ENCODE data around the gene MGAT2.

MGAT2 gene

DNA sequence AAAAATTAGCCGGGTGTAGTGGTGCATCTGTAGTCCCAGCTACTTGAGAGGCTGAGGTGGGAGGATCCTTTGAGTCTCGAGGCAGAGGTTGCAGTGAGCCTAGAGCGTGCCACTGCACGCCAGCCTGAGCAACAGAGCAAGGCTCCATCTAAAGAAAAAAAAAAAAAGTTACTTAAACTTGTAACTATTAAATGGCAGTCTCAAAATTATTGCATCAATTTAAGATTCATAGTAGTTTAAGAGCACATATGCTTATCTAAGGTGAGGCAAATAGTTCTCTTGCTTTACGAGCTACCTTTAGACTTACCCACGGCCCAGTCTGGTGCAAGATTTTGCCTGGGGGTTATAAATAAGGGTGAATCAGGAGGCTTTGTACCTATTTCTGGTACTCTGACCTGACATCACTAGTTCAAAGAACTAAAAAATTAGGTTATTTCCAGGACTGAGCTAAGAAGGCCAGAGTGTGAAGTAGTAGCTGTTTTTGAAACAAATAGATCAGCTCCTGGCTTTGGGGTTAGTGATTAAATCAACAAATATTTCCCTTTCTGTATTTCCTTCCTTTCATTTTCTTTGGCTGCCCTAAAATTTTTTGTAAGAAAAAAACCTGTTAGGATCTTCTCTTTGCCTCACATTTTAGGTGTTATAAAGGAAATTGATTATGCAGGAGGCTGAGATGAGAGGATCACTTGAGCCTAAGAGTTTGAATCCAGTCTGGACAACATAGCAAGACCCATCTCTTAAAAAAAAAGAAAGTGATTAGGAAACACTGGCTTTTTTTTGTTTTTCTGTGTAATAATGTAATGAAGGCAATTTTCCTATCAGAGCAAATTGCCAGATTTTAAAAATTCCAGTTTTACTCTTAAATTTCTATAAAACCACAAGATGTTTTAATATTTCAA lies 3.6 kb downstream of the MGAT2 start:
- TF ChIP-seq, protein P1, sequence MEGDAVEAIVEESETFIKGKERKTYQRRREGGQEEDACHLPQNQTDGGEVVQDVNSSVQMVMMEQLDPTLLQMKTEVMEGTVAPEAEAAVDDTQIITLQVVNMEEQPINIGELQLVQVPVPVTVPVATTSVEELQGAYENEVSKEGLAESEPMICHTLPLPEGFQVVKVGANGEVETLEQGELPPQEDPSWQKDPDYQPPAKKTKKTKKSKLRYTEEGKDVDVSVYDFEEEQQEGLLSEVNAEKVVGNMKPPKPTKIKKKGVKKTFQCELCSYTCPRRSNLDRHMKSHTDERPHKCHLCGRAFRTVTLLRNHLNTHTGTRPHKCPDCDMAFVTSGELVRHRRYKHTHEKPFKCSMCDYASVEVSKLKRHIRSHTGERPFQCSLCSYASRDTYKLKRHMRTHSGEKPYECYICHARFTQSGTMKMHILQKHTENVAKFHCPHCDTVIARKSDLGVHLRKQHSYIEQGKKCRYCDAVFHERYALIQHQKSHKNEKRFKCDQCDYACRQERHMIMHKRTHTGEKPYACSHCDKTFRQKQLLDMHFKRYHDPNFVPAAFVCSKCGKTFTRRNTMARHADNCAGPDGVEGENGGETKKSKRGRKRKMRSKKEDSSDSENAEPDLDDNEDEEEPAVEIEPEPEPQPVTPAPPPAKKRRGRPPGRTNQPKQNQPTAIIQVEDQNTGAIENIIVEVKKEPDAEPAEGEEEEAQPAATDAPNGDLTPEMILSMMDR (IDR thresholded peaks at IDR 0.05), result no peak
- Histone ChIP-seq H3K4me2 (ENCODE audit: low read length) (no peak overlapping the region), H3K79me2 (peaks cover 9% of the 10 kb centered on the region), H3K4me3 (ENCODE audit: low read depth, low read length) (no peak overlapping the region), H3K36me3 (ENCODE audit: control insufficient read depth, insufficient read depth, low read length) (no peaks in the 10 kb centered on the region), H3K27me3 (ENCODE audit: control insufficient read depth, insufficient read depth, low read length) (no peaks in the 10 kb centered on the region), H3K9ac (no peak overlapping the region), H3K9me3 (ENCODE audit: control insufficient read depth, low read length) (no peaks in the 10 kb centered on the region), H3K4me1 (peaks cover 11% of the 10 kb centered on the region), H2AFZ (no peak overlapping the region), H3K27ac (peak overlapping the region; percentile 8)

DNA sequence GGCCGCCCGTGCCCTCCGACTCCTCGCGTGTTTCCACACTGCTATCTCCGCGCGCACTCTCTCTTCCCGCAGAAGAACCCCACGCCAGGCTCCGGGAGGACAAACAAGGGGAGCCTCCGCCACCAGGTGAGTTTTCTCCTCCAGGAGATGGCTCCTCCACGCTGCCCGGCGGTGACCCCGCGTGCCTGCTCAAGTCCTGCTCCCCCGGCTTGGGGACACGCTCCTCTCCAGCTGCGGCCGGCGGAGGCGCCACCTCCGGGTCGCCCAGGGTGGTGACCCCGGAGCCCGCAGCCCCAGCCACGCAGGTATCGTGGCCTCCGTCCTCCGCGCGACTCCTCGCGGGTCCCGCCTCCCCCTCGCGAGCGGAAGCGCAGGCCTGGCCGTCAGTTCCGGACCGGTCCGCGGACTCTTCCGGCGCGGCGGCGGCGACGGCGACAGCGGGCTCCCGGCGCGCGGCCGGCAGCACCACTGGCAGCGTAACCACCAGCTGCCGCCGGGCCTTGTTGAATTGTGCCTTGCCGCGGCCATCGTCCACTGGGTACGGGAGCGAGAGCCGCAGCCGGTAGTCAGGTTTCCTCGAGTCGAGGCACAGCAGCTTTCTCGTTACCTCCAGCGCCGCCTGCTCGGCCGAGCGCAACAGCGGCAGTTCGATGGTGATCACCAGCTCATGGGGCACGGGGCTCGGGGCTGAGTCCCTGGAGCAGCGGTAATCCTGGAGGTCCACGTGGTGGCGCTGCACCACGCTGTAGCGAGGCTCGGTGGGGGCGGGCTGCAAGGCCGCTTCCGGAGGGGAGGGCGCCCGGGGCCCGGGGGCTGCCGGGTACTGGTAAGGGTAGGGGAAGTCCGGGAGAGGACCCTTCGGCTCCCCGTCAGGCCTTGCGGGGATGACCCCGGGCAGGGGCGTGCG lies 13.3 kb downstream of the MGAT2 start:
- Histone ChIP-seq H3K9me3 (ENCODE audit: control insufficient read depth, low read length) (no peaks in the 10 kb centered on the region), H3K9ac (peak overlapping the region; percentile 85), H3K79me2 (peaks cover 6% of the 10 kb centered on the region), H2AFZ (peak overlapping the region; percentile 100), H3K27me3 (ENCODE audit: control insufficient read depth, insufficient read depth, low read length) (no peaks in the 10 kb centered on the region), H3K27ac (peak overlapping the region; percentile 97), H3K36me3 (ENCODE audit: control insufficient read depth, insufficient read depth, low read length) (no peaks in the 10 kb centered on the region), H3K4me3 (ENCODE audit: low read depth, low read length) (peak overlapping the region; percentile 82), H3K4me1 (peaks cover 3% of the 10 kb centered on the region), H3K4me2 (ENCODE audit: low read length) (peak overlapping the region; percentile 98)
- TF ChIP-seq, protein P1 (IDR thresholded peaks at IDR 0.05), result peak; percentile 91

DNA sequence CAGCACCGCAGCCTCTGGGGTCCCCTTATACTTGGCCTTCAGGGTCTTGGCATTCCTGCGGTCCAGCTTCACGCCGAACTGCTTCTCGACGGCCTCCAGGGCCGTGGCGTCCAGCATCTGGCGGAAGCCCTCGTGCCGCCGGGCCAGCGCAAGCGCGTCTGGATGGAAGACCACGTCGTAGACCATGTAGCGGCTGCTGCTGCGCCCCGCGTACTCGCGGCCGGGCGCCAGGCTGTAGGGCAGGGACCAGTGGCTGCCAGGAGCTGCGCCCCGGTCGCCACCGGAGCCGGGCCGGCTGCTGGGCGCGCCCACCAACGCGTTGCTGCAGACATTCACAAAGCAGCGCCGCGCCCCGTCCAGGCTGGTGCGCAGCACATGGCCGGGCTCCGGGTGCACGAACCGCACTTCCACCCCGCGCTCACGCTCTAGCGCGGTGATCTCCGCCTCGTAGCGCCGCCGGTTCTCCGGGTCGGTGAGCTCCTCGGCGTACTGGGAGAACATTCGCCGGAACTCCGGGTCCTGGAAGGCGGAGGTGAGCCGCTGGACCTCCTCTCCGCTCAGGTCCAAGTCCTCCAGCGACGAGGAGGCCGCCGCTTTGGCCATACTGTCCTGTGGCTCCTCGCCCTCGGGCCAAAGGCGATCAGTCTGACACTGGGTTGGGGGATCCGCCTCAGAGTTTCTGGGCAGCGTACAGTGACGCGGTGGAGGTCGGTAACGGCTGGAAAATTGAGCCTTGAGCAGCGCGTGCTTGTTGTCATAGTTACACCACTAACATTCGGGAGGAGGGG lies 14.1 kb downstream of the MGAT2 start, which contains the start of gene DNAAF2:
Gene DNAAF2 (minus strand): TSS at position 698 of the 788 bp plus-strand sequence. CDS start 95 bp downstream, at position 603.
- Histone ChIP-seq H2AFZ (peak within 1 kb of the TSS; percentile 100), H3K9ac (peak within 1 kb of the TSS; percentile 85), H3K4me2 (ENCODE audit: low read length) (peak within 1 kb of the TSS; percentile 98), H3K36me3 (ENCODE audit: control insufficient read depth, insufficient read depth, low read length) (no peaks in the 10 kb centered on the region), H3K4me1 (peaks cover 3% of the 10 kb centered on the region), H3K27me3 (ENCODE audit: control insufficient read depth, insufficient read depth, low read length) (no peaks in the 10 kb centered on the region), H3K9me3 (ENCODE audit: control insufficient read depth, low read length) (no peaks in the 10 kb centered on the region), H3K27ac (peak within 1 kb of the TSS; percentile 97), H3K4me3 (ENCODE audit: low read depth, low read length) (peak within 1 kb of the TSS; percentile 82), H3K79me2 (peaks cover 9% of the 10 kb centered on the region)
- TF ChIP-seq, protein P1 (IDR thresholded peaks at IDR 0.05), result no peak

DNA sequence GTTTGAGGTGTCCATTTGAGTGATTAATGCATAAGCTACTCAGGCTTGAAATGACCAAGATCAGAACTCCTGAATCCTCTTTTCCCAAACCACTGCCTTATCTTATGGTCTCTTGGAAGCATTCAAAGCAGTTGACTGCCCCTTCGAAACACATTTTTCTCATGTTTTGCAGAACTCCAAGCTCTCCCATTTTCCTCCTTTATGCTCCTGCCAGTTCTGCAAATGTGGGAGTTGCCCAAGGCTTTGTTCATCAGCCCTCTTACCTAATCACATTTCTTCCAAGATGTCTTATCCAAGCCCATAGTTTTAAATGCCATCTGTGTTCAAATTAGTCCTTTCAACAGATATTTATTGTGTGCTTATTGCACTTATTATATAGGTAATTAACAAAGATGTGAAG lies 16.3 kb downstream of the MGAT2 start:
- Histone ChIP-seq H3K4me1 (no peaks in the 10 kb centered on the region), H3K27ac (no peak overlapping the region), H3K4me3 (ENCODE audit: low read depth, low read length) (no peak overlapping the region), H3K27me3 (ENCODE audit: control insufficient read depth, insufficient read depth, low read length) (no peaks in the 10 kb centered on the region), H3K36me3 (ENCODE audit: control insufficient read depth, insufficient read depth, low read length) (no peaks in the 10 kb centered on the region), H3K9ac (no peak overlapping the region), H3K79me2 (peaks cover 14% of the 10 kb centered on the region), H3K4me2 (ENCODE audit: low read length) (no peak overlapping the region), H2AFZ (no peak overlapping the region), H3K9me3 (ENCODE audit: control insufficient read depth, low read length) (no peaks in the 10 kb centered on the region)
- TF ChIP-seq, protein P1 (IDR thresholded peaks at IDR 0.05), result no peak
